GM12878 (cell line): ENCODE data around the gene POGZ. TPM values are rescaled to one million over a fixed set of nuclear protein-coding genes. Genes with fewer than 3 reads are reported as not detected.

Experiments
- ATAC-seq: fragments of 200-7000 bp; cut with Tn5 transposase; 3 replicates; pipeline ENCODE4 v1.9.1; 2020; ENCODE audit warnings: mild to moderate bottlenecking, moderate library complexity
- BruUV-seq: library from RNA; stranded (reverse); fragments of 400-500 nt; replicated peaks from 2 replicates; lab custom pipeline; 2021; lab: Mats Ljungman, UMichigan
- CTCF ChIA-PET: fragments of 300-600 bp; sonication (Branson Sonifier 250); formaldehyde crosslinking; extraction: SDS; loops from one replicate; lab custom pipeline; 2021; ENCODE audit warnings: inconsistent platforms; lab: Yijun Ruan, JAX
- POLR2A ChIA-PET: fragments of 350-600 bp; formaldehyde crosslinking; extraction: SDS; loops from one replicate; lab custom pipeline; 2021; ENCODE audit warnings: inconsistent platforms; lab: Charles Lee
- RAD21 ChIA-PET: fragments of 300-600 bp; sonication (Branson Sonifier 250); formaldehyde crosslinking; loops from one replicate; lab custom pipeline; 2023; ENCODE audit warnings: antibody characterized with exemption; ENCODE audit not compliant: unreplicated experiment; lab: Charles Lee
- SMC1A ChIA-PET: fragments of 300-600 bp; sonication (Branson Sonifier 250); formaldehyde crosslinking; loops from one replicate; lab custom pipeline; 2023; ENCODE audit not compliant: unreplicated experiment, uncharacterized antibody; lab: Charles Lee
- DNase-seq: peaks from one replicate; pipeline ENCODE4 v3.0.0-alpha.2; 2011; ENCODE audit warnings: low read depth, low spot score
- FAIRE-seq: peaks from 3 replicates; lab custom pipeline; 2011; peaks lifted over from hg19 to GRCh38; lab: Jason Lieb, UNC
- H2AFZ ChIP-seq: 2 replicates; pipeline ENCODE4 v1.6.0; 2011; ENCODE audit warnings: low read depth, low read length, control low read depth; ENCODE audit not compliant: control insufficient read depth
- H3K27ac ChIP-seq: 2 replicates; pipeline ENCODE4 v1.5.1; 2011; ENCODE audit warnings: control low read depth; ENCODE audit not compliant: control insufficient read depth, insufficient read depth
- H3K27me3 ChIP-seq, 2 experiments: replicated peaks in 1 of 2; 2 replicates each; pipeline versions ENCODE4 v1.6.0 to v1.6.1; 2011; ENCODE audit warnings: low read length in 1 of 2; ENCODE audit not compliant: control insufficient read depth in 2 of 2, insufficient read depth in 2 of 2
- H3K36me3 ChIP-seq, 2 experiments: 2 replicates each; pipeline ENCODE4 v1.5.1; 2011; ENCODE audit warnings: low read length in 1 of 2; ENCODE audit not compliant: control insufficient read depth in 2 of 2, insufficient read depth in 2 of 2
- H3K4me1 ChIP-seq: 2 replicates; pipeline ENCODE4 v1.6.1; 2011; ENCODE audit warnings: mild to moderate bottlenecking, low read length, moderate library complexity, mixed read lengths; ENCODE audit not compliant: control insufficient read depth, insufficient read depth
- H3K4me2 ChIP-seq: 2 replicates; pipeline ENCODE4 v1.6.0; 2011; ENCODE audit warnings: control low read depth; ENCODE audit not compliant: control insufficient read depth, insufficient read depth
- H3K4me3 ChIP-seq: fragments of 200-600 bp; sonication (generic); 2 replicates; pipeline ENCODE4 v1.5.1; 2016
- H3K79me2 ChIP-seq: 2 replicates; pipeline ENCODE4 v1.6.0; 2011; ENCODE audit warnings: low read length; ENCODE audit not compliant: control insufficient read depth, insufficient read depth
- H3K9ac ChIP-seq: 2 replicates; pipeline ENCODE4 v1.8.0; 2011; ENCODE audit warnings: low read length, control low read depth, mixed read lengths; ENCODE audit not compliant: control insufficient read depth, insufficient read depth
- H3K9me3 ChIP-seq: replicated peaks from 3 replicates; pipeline ENCODE4 v1.5.1; 2011; ENCODE audit warnings: mild to moderate bottlenecking, low read length; ENCODE audit not compliant: control insufficient read depth, insufficient read depth
- H4K20me1 ChIP-seq: 2 replicates; pipeline ENCODE4 v1.6.0; 2011; ENCODE audit not compliant: control insufficient read depth, insufficient read depth
- CBX5 ChIP-seq: sonication (generic); IDR thresholded peaks from 2 replicates; pipeline ENCODE4 v1.6.1; 2016; ENCODE audit warnings: low read depth, moderate library complexity, mild to moderate bottlenecking, inconsistent platforms
- HDAC2 ChIP-seq: fragments of 200-600 bp; sonication (generic); IDR thresholded peaks from 2 replicates; pipeline ENCODE4 v1.6.1; 2017
- KLF5 ChIP-seq: fragments of 450-650 bp; IDR thresholded peaks from 2 replicates; pipeline ENCODE4 v1.6.1; 2014; ENCODE audit warnings: mild to moderate bottlenecking; ENCODE audit not compliant: partially characterized antibody
- NR2C2 ChIP-seq: IDR thresholded peaks from 2 replicates; pipeline ENCODE4 v1.6.1; 2011; ENCODE audit warnings: borderline replicate concordance, low read depth; ENCODE audit not compliant: control insufficient read depth, insufficient read length
- PML ChIP-seq: IDR thresholded peaks from 2 replicates; pipeline ENCODE4 v1.6.1; 2012; ENCODE audit warnings: low read length, inconsistent platforms
- SREBF1 ChIP-seq: IDR thresholded peaks from 2 replicates; pipeline ENCODE4 v1.6.1; 2012; ENCODE audit warnings: mild to moderate bottlenecking, low read length
- TAF1 ChIP-seq: IDR thresholded peaks from 2 replicates; pipeline ENCODE4 v1.6.1; 2011; ENCODE audit warnings: mild to moderate bottlenecking, low read depth, low read length, borderline replicate concordance
- TCF12 ChIP-seq: IDR thresholded peaks from 2 replicates; pipeline ENCODE4 v1.6.1; 2011; ENCODE audit warnings: low read depth, mild to moderate bottlenecking, low read length
- YBX1 ChIP-seq: fragments of 450-650 bp; IDR thresholded peaks from 2 replicates; pipeline ENCODE4 v1.6.1; 2016; ENCODE audit warnings: antibody characterized with exemption
- WGBS: methylation state at CpG from one replicate; pipeline ENCODE4 v1.1.6; 2016; ENCODE audit warnings: low lambda C conversion rate; ENCODE audit not compliant: insufficient replicate concordance, insufficient coverage; ENCODE audit errors: missing lambda C conversion rate; 5-methylcytosine and 5-hydroxymethylcytosine counted together
- in situ Hi-C: fragments of 300-500 bp; cut with MboI; formaldehyde crosslinking; loops from 9 replicates; pipeline ENCODE4 v1.14.3; 2018; ENCODE audit warnings: mixed read lengths
- intact Hi-C: fragments of 100-400 bp; cut with micrococcal nuclease; formaldehyde crosslinking; loops from one replicate; pipeline ENCODE4 v1.14.2; 2022; ENCODE audit not compliant: unreplicated experiment
- polyA plus RNA-seq, 11 experiments: library from polyadenylated mRNA; depleted of rRNA in 4 of 11; unstranded in 6 of 11; stranded (reverse) in 5 of 11; fragments of >200 nt; fragmentation: Nextera tagmentation in 4 of 11; fragmentation: Illumina TruSeq in 1 of 11; extraction: Ambion mirVana in 4 of 11; extraction: Trizol in 1 of 11; gene quantifications; 1 replicate in 1 of 11; 2 replicates in 10 of 11; pipeline versions ENCODE4 v1.2.1 to v1.2.3, GENCODE V29; 2011 to 2016; ENCODE audit warnings: inconsistent platforms in 2 of 11, missing spikeins in 2 of 11, low read depth in 1 of 11
- total RNA-seq, 4 experiments: library from RNA; depleted of rRNA in 3 of 4; stranded (reverse); fragments of >200 nt in 3 of 4; fragmentation: Illumina TruSeq in 1 of 4; extraction: Trizol in 1 of 4; gene quantifications; 2 replicates each; pipeline versions ENCODE4 v1.2.1 to v1.2.3, GENCODE V29; 2013 to 2021
- TF ChIP-seq, protein P1 (sequence below): IDR thresholded peaks from 2 replicates; pipeline ENCODE4 v1.6.1; 2011; ENCODE audit warnings: borderline replicate concordance, low read depth, mild to moderate bottlenecking, moderate library complexity, mixed read lengths, low read length; ENCODE audit not compliant: insufficient read depth; ENCODE audit errors: extremely low read length
- TF ChIP-seq, protein P2 (sequence below): fragments of 450-650 bp; IDR thresholded peaks from 2 replicates; pipeline ENCODE4 v1.6.1; 2017; ENCODE audit warnings: antibody characterized with exemption, mild to moderate bottlenecking, moderate library complexity
- TF ChIP-seq, protein P3 (sequence below): IDR thresholded peaks from 2 replicates; pipeline ENCODE4 v1.6.1; 2011; ENCODE audit warnings: borderline replicate concordance, low read depth, mild to moderate bottlenecking, moderate library complexity, low read length; ENCODE audit not compliant: insufficient read depth, poor library complexity, severe bottlenecking

The POGZ gene
- total and polyA plus RNA-seq, 10 of the 15 experiments (the other 5 are each of a cell fraction or from before 2014, with no cell fraction given) = 11.3 to 80.6 (median 35.8) TPM

DNA sequence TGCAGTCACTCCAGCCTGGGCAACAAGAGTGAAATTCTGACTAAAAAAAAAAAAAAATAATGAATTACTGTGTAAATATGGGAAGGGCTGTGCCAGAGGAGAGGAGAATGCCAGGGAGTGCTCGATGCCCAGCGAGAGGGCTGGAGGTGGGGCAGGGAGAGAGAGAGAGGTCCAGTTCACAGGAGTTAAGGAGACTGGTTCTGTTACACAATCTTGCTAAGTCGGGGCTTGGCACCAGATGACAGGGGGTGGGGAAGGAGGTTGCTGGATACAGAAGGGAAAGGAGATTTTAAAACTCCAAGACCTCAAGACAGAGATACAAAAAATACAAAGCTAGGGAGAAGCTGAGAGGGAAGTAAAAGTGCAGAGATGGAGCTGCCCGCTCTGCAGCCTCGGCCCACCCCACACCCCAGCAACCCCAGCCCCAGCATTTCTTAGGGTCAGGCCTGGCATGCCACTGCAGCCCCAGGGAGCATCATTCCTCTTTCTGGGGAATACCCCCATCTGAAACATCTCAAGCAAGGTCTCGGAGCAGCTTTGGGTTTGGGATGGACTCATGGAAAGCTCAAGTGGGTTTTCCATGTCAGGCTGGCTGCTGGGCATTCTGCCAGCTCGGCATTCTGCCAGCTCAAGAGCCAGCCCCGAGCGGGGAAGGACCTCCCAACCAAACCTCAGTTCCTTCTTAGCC lies 87.8 kb downstream of the POGZ start:
- no peaks in the 10 kb centered on the region for H3K79me2 ChIP-seq
- no peak overlapping the region for H2AFZ ChIP-seq
- CTCF ChIA-PET = interaction anchor here (1.7 kb wide), 1 partner anchor 27 kb away, joined by 4 read pairs; no protein-coding TSS in a partner anchor
- H3K27me3 ChIP-seq = no peaks in the 10 kb centered on the region
- SMC1A ChIA-PET = interaction anchor here (0.7 to 1.3 kb wide), 2 partner anchors 27 to 31 kb away, joined by 3 to 4 read pairs; no protein-coding TSS in a partner anchor
- H4K20me1 ChIP-seq = no peaks in the 10 kb centered on the region
- H3K4me1 ChIP-seq = no peaks in the 10 kb centered on the region
- ATAC-seq = no peak
- intact Hi-C loops (no loop called here), in situ Hi-C loops (no loop called here)
- TF ChIP-seq, protein P1, sequence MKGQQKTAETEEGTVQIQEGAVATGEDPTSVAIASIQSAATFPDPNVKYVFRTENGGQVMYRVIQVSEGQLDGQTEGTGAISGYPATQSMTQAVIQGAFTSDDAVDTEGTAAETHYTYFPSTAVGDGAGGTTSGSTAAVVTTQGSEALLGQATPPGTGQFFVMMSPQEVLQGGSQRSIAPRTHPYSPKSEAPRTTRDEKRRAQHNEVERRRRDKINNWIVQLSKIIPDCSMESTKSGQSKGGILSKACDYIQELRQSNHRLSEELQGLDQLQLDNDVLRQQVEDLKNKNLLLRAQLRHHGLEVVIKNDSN = no peak
- TF ChIP-seq NR2C2 (no peak), KLF5 (no peak), PML (no peak), SREBF1 (no peak), TCF12 (no peak), HDAC2 (no peak), TAF1 (no peak), YBX1 (no peak), CBX5 (no peak)
- TF ChIP-seq, protein P2, sequence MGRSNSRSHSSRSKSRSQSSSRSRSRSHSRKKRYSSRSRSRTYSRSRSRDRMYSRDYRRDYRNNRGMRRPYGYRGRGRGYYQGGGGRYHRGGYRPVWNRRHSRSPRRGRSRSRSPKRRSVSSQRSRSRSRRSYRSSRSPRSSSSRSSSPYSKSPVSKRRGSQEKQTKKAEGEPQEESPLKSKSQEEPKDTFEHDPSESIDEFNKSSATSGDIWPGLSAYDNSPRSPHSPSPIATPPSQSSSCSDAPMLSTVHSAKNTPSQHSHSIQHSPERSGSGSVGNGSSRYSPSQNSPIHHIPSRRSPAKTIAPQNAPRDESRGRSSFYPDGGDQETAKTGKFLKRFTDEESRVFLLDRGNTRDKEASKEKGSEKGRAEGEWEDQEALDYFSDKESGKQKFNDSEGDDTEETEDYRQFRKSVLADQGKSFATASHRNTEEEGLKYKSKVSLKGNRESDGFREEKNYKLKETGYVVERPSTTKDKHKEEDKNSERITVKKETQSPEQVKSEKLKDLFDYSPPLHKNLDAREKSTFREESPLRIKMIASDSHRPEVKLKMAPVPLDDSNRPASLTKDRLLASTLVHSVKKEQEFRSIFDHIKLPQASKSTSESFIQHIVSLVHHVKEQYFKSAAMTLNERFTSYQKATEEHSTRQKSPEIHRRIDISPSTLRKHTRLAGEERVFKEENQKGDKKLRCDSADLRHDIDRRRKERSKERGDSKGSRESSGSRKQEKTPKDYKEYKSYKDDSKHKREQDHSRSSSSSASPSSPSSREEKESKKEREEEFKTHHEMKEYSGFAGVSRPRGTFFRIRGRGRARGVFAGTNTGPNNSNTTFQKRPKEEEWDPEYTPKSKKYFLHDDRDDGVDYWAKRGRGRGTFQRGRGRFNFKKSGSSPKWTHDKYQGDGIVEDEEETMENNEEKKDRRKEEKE = no peak
- TF ChIP-seq, protein P3, sequence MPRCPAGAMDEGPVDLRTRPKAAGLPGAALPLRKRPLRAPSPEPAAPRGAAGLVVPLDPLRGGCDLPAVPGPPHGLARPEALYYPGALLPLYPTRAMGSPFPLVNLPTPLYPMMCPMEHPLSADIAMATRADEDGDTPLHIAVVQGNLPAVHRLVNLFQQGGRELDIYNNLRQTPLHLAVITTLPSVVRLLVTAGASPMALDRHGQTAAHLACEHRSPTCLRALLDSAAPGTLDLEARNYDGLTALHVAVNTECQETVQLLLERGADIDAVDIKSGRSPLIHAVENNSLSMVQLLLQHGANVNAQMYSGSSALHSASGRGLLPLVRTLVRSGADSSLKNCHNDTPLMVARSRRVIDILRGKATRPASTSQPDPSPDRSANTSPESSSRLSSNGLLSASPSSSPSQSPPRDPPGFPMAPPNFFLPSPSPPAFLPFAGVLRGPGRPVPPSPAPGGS = no peak
- H3K27ac ChIP-seq = no peak overlapping the region
- 51% methylated on average over 9 of the region's 9 CpGs for WGBS
- no peak overlapping the region for H3K4me3 ChIP-seq
- H3K4me2 ChIP-seq = no peak overlapping the region
- RAD21 ChIA-PET = no interaction called here
- no peaks in the 10 kb centered on the region for H3K9me3 ChIP-seq
- H3K9ac ChIP-seq = no peak overlapping the region
- POLR2A ChIA-PET = no interaction called here
- no peak for FAIRE-seq
- no peaks in the 10 kb centered on the region for H3K36me3 ChIP-seq
- no peak for DNase-seq
- BruUV-seq = no TSS peak
